ENCODE results near the gene PABPN1L.

GRCh38 chr16:88911136-88911945 lies 44.9 kb upstream of the PABPN1L start:
- TF ChIP-seq REST (IDR thresholded peaks at IDR 0.05; ENCODE audit: insufficient read depth in 1 of 2, low read depth in 2 of 2, low read length in 2 of 2) (no peak), SIN3A (IDR thresholded peaks at IDR 0.05; ENCODE audit: borderline replicate concordance, insufficient read depth, low read length) (no peak), TAF1 (IDR thresholded peaks at IDR 0.05; ENCODE audit: borderline replicate concordance, insufficient read depth, low read length) (no peak)

All from PFSK-1 (cell line).